H1 (cell line): ENCODE results near the gene LAD1. TPM values are rescaled to one million over a fixed set of nuclear protein-coding genes. Genes with fewer than 3 reads are reported as not detected.

Experiments used
- CTCF ChIA-PET: fragments of 300-600 bp; sonication (Branson Sonifier 250); formaldehyde crosslinking; loops from one replicate; lab custom pipeline; 2021; ENCODE audit not compliant: partially characterized antibody; lab: Charles Lee
- POLR2A ChIA-PET: fragments of 300-600 bp; sonication (Branson Sonifier 250); formaldehyde crosslinking; loops from one replicate; lab custom pipeline; 2021; ENCODE audit warnings: inconsistent platforms; ENCODE audit not compliant: partially characterized antibody; lab: Charles Lee
- DNase-seq, 2 experiments: peaks; one replicate each; pipeline versions ENCODE4 v3.0.0 to v3.0.0-alpha.2; 2010 to 2022; ENCODE audit warnings: low spot score in 2 of 2, low read depth in 1 of 2, mixed read lengths in 1 of 2
- FAIRE-seq: peaks from 2 replicates; lab custom pipeline; 2011; peaks lifted over from hg19 to GRCh38; lab: Jason Lieb, UNC
- H2AFZ ChIP-seq: 2 replicates; pipeline ENCODE4 v1.8.1; 2012; ENCODE audit warnings: low read length, inconsistent platforms
- H2AK5ac ChIP-seq: 2 replicates; pipeline ENCODE4 v1.6.1; 2013; ENCODE audit warnings: low read depth, low read length
- H2BK120ac ChIP-seq: replicated peaks from 2 replicates; pipeline ENCODE3; 2013; ENCODE audit warnings: low read depth, low read length, inconsistent platforms
- H2BK12ac ChIP-seq: 2 replicates; pipeline ENCODE4 v1.6.1; 2013; ENCODE audit warnings: low read depth, low read length
- H2BK15ac ChIP-seq: 2 replicates; pipeline ENCODE4 v1.6.1; 2013; ENCODE audit warnings: low read length
- H2BK20ac ChIP-seq: 2 replicates; pipeline ENCODE4 v1.6.1; 2013; ENCODE audit warnings: low read length
- H2BK5ac ChIP-seq: 2 replicates; pipeline ENCODE4 v1.6.1; 2013; ENCODE audit warnings: low read depth, low read length
- H3K14ac ChIP-seq: 2 replicates; pipeline ENCODE4 v1.6.1; 2013; ENCODE audit warnings: inconsistent platforms; ENCODE audit not compliant: insufficient read length
- H3K18ac ChIP-seq: 2 replicates; pipeline ENCODE4 v1.6.1; 2013; ENCODE audit warnings: low read length; ENCODE audit errors: extremely low read depth
- H3K23ac ChIP-seq: 2 replicates; pipeline ENCODE4 v1.6.1; 2013; ENCODE audit warnings: inconsistent platforms; ENCODE audit not compliant: insufficient read length
- H3K23me2 ChIP-seq: 2 replicates; pipeline ENCODE4 v1.6.1; 2013; ENCODE audit warnings: low read depth, low read length
- H3K27ac ChIP-seq: 2 replicates; pipeline ENCODE4 v1.6.1; 2011; ENCODE audit warnings: low read depth, low read length, inconsistent platforms
- H3K27me3 ChIP-seq, 4 experiments: replicated peaks in 1 of 4; 1 replicate in 1 of 4; 2 replicates in 3 of 4; pipeline versions ENCODE4 v1.6.1 to v1.8.1; 2011 to 2013; ENCODE audit warnings: low read length in 3 of 4, mild to moderate bottlenecking in 3 of 4, inconsistent platforms in 2 of 4, mixed read lengths in 2 of 4, moderate library complexity in 1 of 4; ENCODE audit not compliant: control insufficient read depth in 3 of 4, insufficient read depth in 3 of 4; ENCODE audit errors: extremely low read depth in 1 of 4
- H3K36me3 ChIP-seq, 4 experiments: 2 replicates each; pipeline versions ENCODE4 v1.6.1 to v1.8.1; 2011 to 2013; ENCODE audit warnings: mild to moderate bottlenecking in 4 of 4, low read length in 3 of 4, moderate library complexity in 2 of 4, control low read depth in 1 of 4, inconsistent platforms in 1 of 4; ENCODE audit not compliant: insufficient read depth in 4 of 4, control insufficient read depth in 2 of 4
- H3K4ac ChIP-seq: replicated peaks from 2 replicates; pipeline ENCODE3; 2013; ENCODE audit warnings: low read length, low read depth, mixed read lengths, inconsistent platforms; ENCODE audit not compliant: insufficient read length
- H3K4me1 ChIP-seq, 4 experiments: replicated peaks in 1 of 4; 1 replicate in 1 of 4; 2 replicates in 3 of 4; pipeline versions ENCODE4 v1.6.1 to v1.8.1; 2011 to 2013; ENCODE audit warnings: low read length in 3 of 4, inconsistent platforms in 2 of 4, mixed read lengths in 1 of 4; ENCODE audit not compliant: insufficient read depth in 4 of 4, control insufficient read depth in 3 of 4
- H3K4me2 ChIP-seq, 2 experiments: 2 replicates each; pipeline versions ENCODE4 v1.6.1 to v1.8.1; 2011 to 2013; ENCODE audit warnings: low read depth in 2 of 2, low read length in 2 of 2, control low read depth in 1 of 2, inconsistent platforms in 1 of 2, mild to moderate bottlenecking in 1 of 2; ENCODE audit not compliant: insufficient read depth in 1 of 2
- H3K4me3 ChIP-seq, 4 experiments: fragments of 200-600, 300-600 bp in 1 of 4; sonication (generic), shearing (Covaris generic), sonication (Bioruptor Twin) in 1 of 4; 2 replicates each; pipeline versions ENCODE4 v1.5.1 to v1.8.1; 2011 to 2016; ENCODE audit warnings: low read length in 4 of 4, low read depth in 3 of 4, control low read depth in 2 of 4, inconsistent platforms in 2 of 4, mild to moderate bottlenecking in 2 of 4, mixed read lengths in 1 of 4, moderate library complexity in 1 of 4; ENCODE audit not compliant: insufficient read depth in 2 of 4; ENCODE audit errors: extremely low read depth in 1 of 4
- H3K56ac ChIP-seq: replicated peaks from 2 replicates; pipeline ENCODE3; 2013; ENCODE audit warnings: low read depth, mild to moderate bottlenecking, mixed read lengths, low read length, inconsistent platforms; ENCODE audit not compliant: insufficient read length
- H3K79me1 ChIP-seq: 2 replicates; pipeline ENCODE4 v1.6.1; 2013; ENCODE audit warnings: low read depth, low read length, control low read depth
- H3K79me2 ChIP-seq, 2 experiments: 2 replicates each; pipeline versions ENCODE4 v1.6.1 to v1.8.1; 2012 to 2013; ENCODE audit warnings: low read length in 2 of 2, mild to moderate bottlenecking in 2 of 2, inconsistent platforms in 1 of 2; ENCODE audit not compliant: insufficient read depth in 2 of 2, control insufficient read depth in 1 of 2
- H3K9ac ChIP-seq, 4 experiments: replicated peaks in 1 of 4; 1 replicate in 1 of 4; 2 replicates in 3 of 4; pipeline versions ENCODE4 v1.6.1 to v1.8.1; 2011 to 2013; ENCODE audit warnings: low read depth in 3 of 4, low read length in 3 of 4, control low read depth in 2 of 4, mild to moderate bottlenecking in 2 of 4, moderate library complexity in 2 of 4, inconsistent platforms in 1 of 4; ENCODE audit errors: extremely low read depth in 1 of 4
- H3K9me3 ChIP-seq, 2 experiments: 2 replicates each; pipeline versions ENCODE4 v1.6.1 to v1.8.1; 2012 to 2013; ENCODE audit warnings: mild to moderate bottlenecking in 2 of 2, moderate library complexity in 2 of 2, control low read depth in 1 of 2, inconsistent platforms in 1 of 2, low read depth in 1 of 2, low read length in 1 of 2, mixed read lengths in 1 of 2; ENCODE audit not compliant: insufficient read depth in 2 of 2
- H4K20me1 ChIP-seq, 2 experiments: replicated peaks in 1 of 2; 2 replicates each; pipeline versions ENCODE3 to v1.8.1; 2011 to 2013; ENCODE audit warnings: inconsistent platforms in 2 of 2, low read length in 2 of 2, mild to moderate bottlenecking in 1 of 2; ENCODE audit not compliant: insufficient read depth in 2 of 2, control insufficient read depth in 1 of 2
- H4K5ac ChIP-seq: 2 replicates; pipeline ENCODE4 v1.6.1; 2013; ENCODE audit warnings: low read length, low read depth, mixed read lengths, inconsistent platforms; ENCODE audit not compliant: insufficient read length
- H4K8ac ChIP-seq: 2 replicates; pipeline ENCODE4 v1.8.0; 2013; ENCODE audit warnings: mild to moderate bottlenecking, moderate library complexity, low read length, inconsistent platforms; ENCODE audit not compliant: insufficient read depth; ENCODE audit errors: extremely low read depth
- H4K91ac ChIP-seq: replicated peaks from 2 replicates; pipeline ENCODE3; 2013; ENCODE audit warnings: low read length, mixed read lengths, inconsistent platforms; ENCODE audit not compliant: insufficient read length
- EZH2 ChIP-seq: fragments of 200-600 bp; sonication (generic); IDR thresholded peaks from 2 replicates; pipeline ENCODE4 v1.7.1; 2012; ENCODE audit warnings: low read depth, mild to moderate bottlenecking, moderate library complexity, low read length, inconsistent platforms; ENCODE audit not compliant: severe bottlenecking
- JUN ChIP-seq: IDR thresholded peaks from 2 replicates; pipeline ENCODE4 v1.6.1; 2011; ENCODE audit warnings: low read depth, mild to moderate bottlenecking, improper control_type of control experiment, low read length
- MAFK ChIP-seq: IDR thresholded peaks from 2 replicates; pipeline ENCODE4 v1.6.1; 2012; ENCODE audit warnings: low read depth, mild to moderate bottlenecking, improper control_type of control experiment, low read length
- SIRT6 ChIP-seq: IDR thresholded peaks from one replicate; pipeline ENCODE4 v1.7.1; 2012; ENCODE audit warnings: low read length, inconsistent platforms
- SP2 ChIP-seq: IDR thresholded peaks from 2 replicates; pipeline ENCODE4 v1.6.1; 2012; ENCODE audit warnings: mild to moderate bottlenecking, low read length, inconsistent platforms
- SP4 ChIP-seq: IDR thresholded peaks from 2 replicates; pipeline ENCODE4 v1.6.1; 2012; ENCODE audit warnings: low read length, inconsistent platforms
- WGBS, 2 experiments: shearing (Covaris generic) in 1 of 2; methylation state at CpG; one replicate each; pipeline versions ENCODE4 v1.1.6 to v1.1.7; 2013 to 2015; ENCODE audit warnings: low lambda C conversion rate in 2 of 2, mixed read lengths in 2 of 2, inconsistent platforms in 1 of 2, low coverage in 1 of 2, missing lambda C conversion rate in 1 of 2; ENCODE audit not compliant: insufficient replicate concordance in 2 of 2, insufficient coverage in 1 of 2, insufficient read length in 1 of 2; ENCODE audit errors: extremely low coverage in 1 of 2, missing lambda C conversion rate in 1 of 2; 5-methylcytosine and 5-hydroxymethylcytosine counted together
- polyA plus RNA-seq, 7 experiments: library from polyadenylated mRNA; depleted of rRNA in 3 of 7; stranded (reverse) in 5 of 7; unstranded in 2 of 7; fragments of >200 nt in 5 of 7; fragments of 200-250 nt in 2 of 7; gene quantifications; 1 replicate in 5 of 7; 2 replicates in 1 of 7; 4 replicates in 1 of 7; pipeline versions ENCODE4 v1.2.1 to v1.2.3, GENCODE V29; 2011 to 2013; ENCODE audit warnings: missing spikeins in 2 of 7, mixed read lengths in 2 of 7
- total RNA-seq: library from RNA; stranded (reverse); fragmentation: NEBNext Ultra II Directional; extraction: Animal tissue kit (Norgen Biotek cat#: 25700); gene quantifications from 2 replicates; pipeline ENCODE4 v1.2.1, GENCODE V29; 2021
- TF ChIP-seq, protein P1 (sequence below): IDR thresholded peaks from 2 replicates; pipeline ENCODE4 v1.6.1; 2012; ENCODE audit warnings: inconsistent platforms

The LAD1 gene
- total and polyA plus RNA-seq, 2 of the 8 experiments (the other 6 are each of a cell fraction or from before 2014, with no cell fraction given), result 9.3 to 32.8 TPM

DNA sequence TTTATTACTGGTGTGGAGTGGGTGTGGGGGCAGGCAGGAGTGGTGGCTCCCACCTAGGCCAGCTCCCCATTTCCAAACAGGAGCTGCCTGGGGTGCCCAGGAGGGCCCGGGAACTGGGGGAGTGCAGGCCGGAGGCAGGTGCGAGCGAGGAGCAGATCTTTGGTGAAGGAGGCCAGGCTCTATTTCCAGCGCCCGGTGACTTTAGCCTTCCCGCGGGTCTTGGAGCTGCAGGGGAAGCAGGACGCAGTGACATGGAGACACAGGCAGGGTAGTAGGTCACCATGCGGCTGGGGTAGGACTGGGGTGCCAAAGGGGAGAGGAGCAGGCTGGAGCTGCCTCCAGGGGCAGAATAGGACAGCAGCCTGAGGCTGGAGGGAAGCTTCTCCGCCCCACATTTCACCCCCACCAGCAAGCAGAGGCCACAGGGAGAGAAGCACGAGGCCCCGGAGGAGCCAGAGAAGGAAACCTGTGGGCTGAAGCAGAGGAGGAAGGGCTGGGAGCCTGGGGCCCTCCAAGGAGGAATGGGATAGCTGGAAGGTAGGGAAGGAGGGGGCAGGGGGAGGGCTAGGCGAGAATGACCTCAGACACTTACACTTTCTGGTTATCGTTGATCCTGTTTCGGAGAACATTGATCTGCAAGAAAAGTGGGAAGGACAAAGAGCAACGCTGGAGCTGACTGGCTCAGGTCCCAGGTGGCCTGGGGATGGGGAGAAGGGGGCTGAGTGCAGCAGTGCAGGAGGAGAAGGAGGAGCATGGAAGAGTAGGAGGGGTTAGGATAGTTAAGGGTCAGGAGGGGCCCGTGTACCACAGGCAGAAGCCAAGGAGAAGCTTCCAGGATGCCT is 39.9 kb downstream of the LAD1 start:
- Histone ChIP-seq H3K18ac (no peak overlapping the region), H2BK20ac (no peak overlapping the region), H3K36me3 (no peaks in the 10 kb centered on the region), H3K79me1 (no peaks in the 10 kb centered on the region), H2AFZ (no peak overlapping the region), H2BK120ac (no peak overlapping the region), H4K91ac (no peak overlapping the region), H3K27me3 (no peaks in the 10 kb centered on the region), H4K8ac (no peak overlapping the region), H3K23me2 (no peaks in the 10 kb centered on the region), H3K14ac (no peak overlapping the region), H2BK15ac (no peak overlapping the region), H2AK5ac (no peak overlapping the region), H3K9ac (no peak overlapping the region), H3K4me3 (no peak overlapping the region), H3K9me3 (no peaks in the 10 kb centered on the region), H3K4me1 (peaks cover 0 to 5% (median under 1%) of the 10 kb centered on the region in 4 experiments; a peak in 5 of 7 replicates), H3K23ac (no peak overlapping the region), H3K79me2 (no peaks in the 10 kb centered on the region), H4K20me1 (no peaks in the 10 kb centered on the region), H2BK5ac (no peak overlapping the region), H3K56ac (no peak overlapping the region), H3K27ac (no peak overlapping the region), H3K4me2 (no peak overlapping the region), H3K4ac (no peak overlapping the region), H2BK12ac (no peak overlapping the region), H4K5ac (no peak overlapping the region)
- POLR2A ChIA-PET, result interaction anchor here (4.4 to 7.7 kb wide), 2 partner anchors 11 to 15 kb away, joined by 24 to 49 read pairs; no protein-coding TSS in a partner anchor
- WGBS, 2 experiments, result 88% methylated on average over 18 of the region's 18 CpGs; no CpG with 5 or more reads in 1 of the 2 experiments
- no peak for DNase-seq
- CTCF ChIA-PET, result interaction anchor here (0.7 to 14.7 kb wide), 26 partner anchors 8 to 145 kb away, joined by 3 to 275 read pairs (median 5); partner anchors contain the start of genes PKP1 and TNNT2
- no peak for FAIRE-seq
- TF ChIP-seq SP2 (no peak), SP4 (no peak), EZH2 (no peak), SIRT6 (no peak), JUN (no peak), MAFK (no peak)
- TF ChIP-seq, protein P1, sequence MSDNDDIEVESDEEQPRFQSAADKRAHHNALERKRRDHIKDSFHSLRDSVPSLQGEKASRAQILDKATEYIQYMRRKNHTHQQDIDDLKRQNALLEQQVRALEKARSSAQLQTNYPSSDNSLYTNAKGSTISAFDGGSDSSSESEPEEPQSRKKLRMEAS, result no peak
